WTC11 (cell line): ENCODE results near the gene KARS1. TPM values are rescaled to one million over a fixed set of nuclear protein-coding genes. Genes with fewer than 3 reads are reported as not detected.

ENCODE experiments used
- ATAC-seq: fragments of 200-7000 bp; cut with Tn5 transposase; 2 replicates; pipeline ENCODE4 v1.10.0; 2021; ENCODE audit warnings: mild to moderate bottlenecking, moderate library complexity
- CTCF ChIA-PET: fragments of 300-600 bp; sonication (Branson Sonifier 250); formaldehyde crosslinking; loops from one replicate; lab custom pipeline; 2021; ENCODE audit warnings: antibody characterized with exemption; lab: Charles Lee
- POLR2A ChIA-PET: fragments of 350-600 bp; sonication (Branson Sonifier 250); formaldehyde crosslinking; loops from one replicate; lab custom pipeline; 2021; ENCODE audit warnings: antibody characterized with exemption; lab: Charles Lee
- DNase-seq: peaks from one replicate; pipeline ENCODE4 v3.0.0; 2021; ENCODE audit warnings: low spot score
- H3K27ac Mint-ChIP-seq: 2 replicates; pipeline ENCODE4 v1.8.0; 2021; ENCODE audit warnings: mixed read lengths
- H3K27me3 Mint-ChIP-seq: 2 replicates; pipeline ENCODE4 v1.8.0; 2021; ENCODE audit warnings: low read depth, mild to moderate bottlenecking, moderate library complexity, mixed read lengths
- H3K36me3 Mint-ChIP-seq: 2 replicates; pipeline ENCODE4 v1.8.0; 2021; ENCODE audit warnings: mixed read lengths
- H3K4me1 Mint-ChIP-seq: 2 replicates; pipeline ENCODE4 v1.8.0; 2022; ENCODE audit warnings: mixed read lengths
- H3K4me3 Mint-ChIP-seq: 2 replicates; pipeline ENCODE4 v1.8.0; 2021; ENCODE audit warnings: mild to moderate bottlenecking, moderate library complexity, mixed read lengths
- H3K9me3 Mint-ChIP-seq: 2 replicates; pipeline ENCODE4 v1.8.0; 2021; ENCODE audit warnings: mixed read lengths
- ETV6 ChIP-seq: sonication (generic); formaldehyde crosslinking; IDR thresholded peaks from 2 replicates; pipeline ENCODE4 v1.8.1; 2022; ENCODE audit warnings: mild to moderate bottlenecking, missing genetic modification reagents
- FOXK1 ChIP-seq: sonication (generic); formaldehyde crosslinking; IDR thresholded peaks from 2 replicates; pipeline ENCODE4 v1.8.0; 2022; ENCODE audit warnings: mild to moderate bottlenecking, moderate library complexity, missing genetic modification reagents
- FOXP1 ChIP-seq: sonication (generic); formaldehyde crosslinking; IDR thresholded peaks from 2 replicates; pipeline ENCODE4 v1.8.0; 2022; ENCODE audit warnings: missing genetic modification reagents, mild to moderate bottlenecking, moderate library complexity, borderline replicate concordance
- GABPB1 ChIP-seq: sonication (generic); formaldehyde crosslinking; IDR thresholded peaks from 2 replicates; pipeline ENCODE4 v1.8.1; 2023; ENCODE audit warnings: mild to moderate bottlenecking, missing genetic modification reagents
- GTF2I ChIP-seq: fragments of 250-450 bp; sonication (Bioruptor Pico); conservative IDR thresholded peaks from 2 replicates; pipeline ENCODE4 v1.4.0; 2021; ENCODE audit warnings: mild to moderate bottlenecking
- IRF2 ChIP-seq: sonication (generic); formaldehyde crosslinking; IDR thresholded peaks from 2 replicates; pipeline ENCODE4 v1.8.0; 2022; ENCODE audit warnings: low read depth, missing genetic modification reagents, borderline replicate concordance
- JAZF1 ChIP-seq: fragments of 250-450 bp; sonication (Bioruptor Pico); IDR thresholded peaks from 2 replicates; pipeline ENCODE4 v1.9.0; 2021; ENCODE audit warnings: moderate library complexity, mild to moderate bottlenecking, inconsistent platforms
- JUN ChIP-seq: sonication (generic); formaldehyde crosslinking; IDR thresholded peaks from 2 replicates; pipeline ENCODE4 v1.8.0; 2023; ENCODE audit warnings: mild to moderate bottlenecking, missing genetic modification reagents
- KAT7 ChIP-seq: sonication (generic); formaldehyde crosslinking; IDR thresholded peaks from 2 replicates; pipeline ENCODE4 v1.8.1; 2023; ENCODE audit warnings: missing genetic modification reagents, mild to moderate bottlenecking, borderline replicate concordance
- NR2C2 ChIP-seq: sonication (generic); formaldehyde crosslinking; IDR thresholded peaks from 2 replicates; pipeline ENCODE4 v1.8.0; 2022; ENCODE audit warnings: mild to moderate bottlenecking, missing genetic modification reagents
- RORB ChIP-seq: fragments of 250-450 bp; sonication (Bioruptor Pico); IDR thresholded peaks from 2 replicates; pipeline ENCODE4 v1.9.0; 2021; ENCODE audit warnings: mild to moderate bottlenecking
- SMAD3 ChIP-seq: sonication (generic); formaldehyde crosslinking; IDR thresholded peaks from 2 replicates; pipeline ENCODE4 v1.8.0; 2022; ENCODE audit warnings: missing genetic modification reagents, mild to moderate bottlenecking, borderline replicate concordance
- TCF7 ChIP-seq: sonication (generic); formaldehyde crosslinking; IDR thresholded peaks from 2 replicates; pipeline ENCODE4 v1.8.0; 2022; ENCODE audit warnings: mild to moderate bottlenecking, low read depth, missing genetic modification reagents, moderate library complexity
- TEAD4 ChIP-seq: sonication (generic); formaldehyde crosslinking; IDR thresholded peaks from 2 replicates; pipeline ENCODE4 v1.8.0; 2022; ENCODE audit warnings: mild to moderate bottlenecking, missing genetic modification reagents
- TP53 ChIP-seq: sonication (generic); formaldehyde crosslinking; IDR thresholded peaks from 2 replicates; pipeline ENCODE4 v1.8.1; 2023; ENCODE audit warnings: mild to moderate bottlenecking, missing genetic modification reagents
- ZBTB21 ChIP-seq: sonication (generic); formaldehyde crosslinking; IDR thresholded peaks from 2 replicates; pipeline ENCODE4 v1.8.1; 2023; ENCODE audit warnings: mild to moderate bottlenecking, missing genetic modification reagents, borderline replicate concordance
- ZNF396 ChIP-seq: fragments of 250-450 bp; sonication (Bioruptor Pico); IDR thresholded peaks from 2 replicates; pipeline ENCODE4 v1.8.0; 2021; ENCODE audit warnings: mild to moderate bottlenecking, moderate library complexity, borderline replicate concordance
- total RNA-seq: library from RNA; stranded (reverse); gene quantifications from 3 replicates; pipeline ENCODE4 v1.2.3, GENCODE V29; 2021
- TF ChIP-seq, protein P1 (sequence below): sonication (generic); formaldehyde crosslinking; IDR thresholded peaks from 2 replicates; pipeline ENCODE4 v1.8.1; 2023; ENCODE audit warnings: mild to moderate bottlenecking, missing genetic modification reagents
- TF ChIP-seq, protein P2 (sequence below): sonication (generic); formaldehyde crosslinking; IDR thresholded peaks from 2 replicates; pipeline ENCODE4 v1.8.0; 2022; ENCODE audit warnings: mild to moderate bottlenecking, missing genetic modification reagents
- TF ChIP-seq, protein P3 (sequence below): sonication (generic); formaldehyde crosslinking; IDR thresholded peaks from 2 replicates; pipeline ENCODE4 v1.8.1; 2022; ENCODE audit warnings: mild to moderate bottlenecking, missing genetic modification reagents, moderate library complexity, borderline replicate concordance
- TF ChIP-seq, protein P4 (sequence below): sonication (generic); formaldehyde crosslinking; IDR thresholded peaks from 2 replicates; pipeline ENCODE4 v1.8.1; 2023; ENCODE audit warnings: mild to moderate bottlenecking, missing genetic modification reagents, borderline replicate concordance
- TF ChIP-seq, protein P5 (sequence below): fragments of 250-450 bp; sonication (Bioruptor Pico); IDR thresholded peaks from 2 replicates; pipeline ENCODE4 v1.9.0; 2021; ENCODE audit warnings: moderate library complexity, mild to moderate bottlenecking, inconsistent platforms, borderline replicate concordance
- TF ChIP-seq, protein P6 (sequence below): sonication (generic); formaldehyde crosslinking; IDR thresholded peaks from 2 replicates; pipeline ENCODE4 v1.8.1; 2022; ENCODE audit warnings: low read depth, missing genetic modification reagents, borderline replicate concordance
- TF ChIP-seq, protein P7 (sequence below): sonication (generic); formaldehyde crosslinking; IDR thresholded peaks from 2 replicates; pipeline ENCODE4 v1.8.0; 2022; ENCODE audit warnings: mild to moderate bottlenecking, missing genetic modification reagents

KARS1 gene
- total RNA-seq, 1 experiment from 2014 or later: 199 TPM

DNA sequence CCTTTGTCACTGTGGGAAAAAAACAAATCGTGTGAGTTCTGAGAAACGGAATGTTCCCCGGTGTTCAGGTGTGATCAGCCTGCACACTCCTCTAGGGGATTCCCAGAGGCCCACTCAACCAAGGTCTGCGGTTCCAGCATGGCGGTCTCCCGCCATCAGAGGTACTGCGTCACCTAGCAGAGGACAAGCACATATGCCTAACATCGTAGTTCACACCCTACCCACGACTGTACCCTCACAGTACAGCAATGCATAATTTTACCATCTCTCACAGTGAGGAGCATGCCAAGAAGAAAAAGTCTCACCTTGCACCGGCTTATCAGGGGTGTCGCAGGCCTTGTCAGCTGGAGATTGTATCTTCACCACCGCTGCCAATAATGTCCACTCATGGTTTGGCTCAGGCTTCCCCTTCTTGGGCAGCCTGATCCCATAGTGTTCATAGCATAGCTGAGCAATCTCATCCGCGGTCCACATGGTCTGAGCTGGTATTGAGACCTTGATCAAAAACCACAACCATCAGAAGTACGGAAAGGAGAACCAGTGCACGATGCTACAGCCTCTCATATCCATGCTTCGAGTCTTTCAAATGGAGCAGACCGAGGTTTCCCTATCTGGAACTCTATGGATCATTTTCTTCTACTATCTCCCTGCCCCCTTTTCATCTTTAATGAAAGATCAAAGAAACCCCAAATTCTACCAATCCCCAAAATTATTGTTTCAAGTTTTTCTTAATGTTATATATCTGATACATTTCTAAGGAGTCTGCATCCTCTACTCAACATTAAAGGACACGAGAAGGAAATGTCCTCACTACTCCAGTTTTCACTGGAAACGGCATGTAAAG, 26.9 kb downstream of the KARS1 start:
- Mint-ChIP-seq H3K9me3 (no peaks in the 10 kb centered on the region), H3K36me3 (peaks cover 37% of the 10 kb centered on the region), H3K4me1 (peaks cover 15% of the 10 kb centered on the region), H3K4me3 (no peak overlapping the region), H3K27me3 (no peaks in the 10 kb centered on the region), H3K27ac (peak overlapping the region; percentile 44; the same call in 1 of the 2 replicates)
- DNase-seq (no peak), ATAC-seq (no peak)
- POLR2A ChIA-PET: no interaction called here
- TF ChIP-seq, protein P1, sequence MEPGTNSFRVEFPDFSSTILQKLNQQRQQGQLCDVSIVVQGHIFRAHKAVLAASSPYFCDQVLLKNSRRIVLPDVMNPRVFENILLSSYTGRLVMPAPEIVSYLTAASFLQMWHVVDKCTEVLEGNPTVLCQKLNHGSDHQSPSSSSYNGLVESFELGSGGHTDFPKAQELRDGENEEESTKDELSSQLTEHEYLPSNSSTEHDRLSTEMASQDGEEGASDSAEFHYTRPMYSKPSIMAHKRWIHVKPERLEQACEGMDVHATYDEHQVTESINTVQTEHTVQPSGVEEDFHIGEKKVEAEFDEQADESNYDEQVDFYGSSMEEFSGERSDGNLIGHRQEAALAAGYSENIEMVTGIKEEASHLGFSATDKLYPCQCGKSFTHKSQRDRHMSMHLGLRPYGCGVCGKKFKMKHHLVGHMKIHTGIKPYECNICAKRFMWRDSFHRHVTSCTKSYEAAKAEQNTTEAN: no peak
- TF ChIP-seq, protein P2, sequence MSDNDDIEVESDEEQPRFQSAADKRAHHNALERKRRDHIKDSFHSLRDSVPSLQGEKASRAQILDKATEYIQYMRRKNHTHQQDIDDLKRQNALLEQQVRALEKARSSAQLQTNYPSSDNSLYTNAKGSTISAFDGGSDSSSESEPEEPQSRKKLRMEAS (CRISPR knock-in tag): no peak
- TF ChIP-seq TCF7 (CRISPR knock-in tag) (no peak), JAZF1 (CRISPR knock-in tag) (no peak), RORB (CRISPR knock-in tag) (no peak), ZBTB21 (CRISPR knock-in tag) (no peak), KAT7 (CRISPR knock-in tag) (no peak), IRF2 (CRISPR knock-in tag) (no peak), TP53 (CRISPR knock-in tag) (no peak)
- CTCF ChIA-PET: interaction anchor here (1.0 to 1.7 kb wide), 11 partner anchors 8 to 155 kb away, joined by 3 to 10 read pairs (median 4); partner anchors contain the start of genes CHST6 and TMEM231

DNA sequence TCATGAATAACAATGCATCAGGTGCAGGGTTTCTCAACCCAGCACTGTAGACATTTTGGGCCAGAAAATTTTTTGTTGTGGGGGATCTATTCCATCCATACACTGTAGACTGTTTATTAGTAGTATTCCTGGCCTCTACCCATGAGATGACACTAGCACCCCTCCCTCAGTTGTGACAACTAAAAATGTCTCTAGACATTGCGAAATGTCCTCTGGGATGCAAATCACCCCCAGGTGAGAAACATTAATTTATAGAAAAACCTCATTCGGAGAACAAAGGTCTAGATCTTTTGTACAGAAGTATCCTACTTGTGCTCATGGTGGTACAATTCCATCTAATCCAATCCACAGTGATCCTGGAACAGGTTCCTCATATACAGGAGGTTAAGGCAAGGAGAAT, 28.7 kb downstream of the KARS1 start:
- Mint-ChIP-seq H3K36me3 (peaks cover 51% of the 10 kb centered on the region), H3K27me3 (no peaks in the 10 kb centered on the region), H3K9me3 (no peaks in the 10 kb centered on the region), H3K4me3 (no peak overlapping the region), H3K27ac (no peak overlapping the region), H3K4me1 (peaks cover 15% of the 10 kb centered on the region)
- ATAC-seq (no peak), DNase-seq (no peak)
- POLR2A ChIA-PET: no interaction called here
- CTCF ChIA-PET: interaction anchor here (0.7 kb wide), 1 partner anchor 102 kb away, joined by 3 read pairs; no protein-coding TSS in a partner anchor
- TF ChIP-seq, protein P3, sequence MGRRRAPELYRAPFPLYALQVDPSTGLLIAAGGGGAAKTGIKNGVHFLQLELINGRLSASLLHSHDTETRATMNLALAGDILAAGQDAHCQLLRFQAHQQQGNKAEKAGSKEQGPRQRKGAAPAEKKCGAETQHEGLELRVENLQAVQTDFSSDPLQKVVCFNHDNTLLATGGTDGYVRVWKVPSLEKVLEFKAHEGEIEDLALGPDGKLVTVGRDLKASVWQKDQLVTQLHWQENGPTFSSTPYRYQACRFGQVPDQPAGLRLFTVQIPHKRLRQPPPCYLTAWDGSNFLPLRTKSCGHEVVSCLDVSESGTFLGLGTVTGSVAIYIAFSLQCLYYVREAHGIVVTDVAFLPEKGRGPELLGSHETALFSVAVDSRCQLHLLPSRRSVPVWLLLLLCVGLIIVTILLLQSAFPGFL (CRISPR knock-in tag): no peak
- TF ChIP-seq, protein P4, sequence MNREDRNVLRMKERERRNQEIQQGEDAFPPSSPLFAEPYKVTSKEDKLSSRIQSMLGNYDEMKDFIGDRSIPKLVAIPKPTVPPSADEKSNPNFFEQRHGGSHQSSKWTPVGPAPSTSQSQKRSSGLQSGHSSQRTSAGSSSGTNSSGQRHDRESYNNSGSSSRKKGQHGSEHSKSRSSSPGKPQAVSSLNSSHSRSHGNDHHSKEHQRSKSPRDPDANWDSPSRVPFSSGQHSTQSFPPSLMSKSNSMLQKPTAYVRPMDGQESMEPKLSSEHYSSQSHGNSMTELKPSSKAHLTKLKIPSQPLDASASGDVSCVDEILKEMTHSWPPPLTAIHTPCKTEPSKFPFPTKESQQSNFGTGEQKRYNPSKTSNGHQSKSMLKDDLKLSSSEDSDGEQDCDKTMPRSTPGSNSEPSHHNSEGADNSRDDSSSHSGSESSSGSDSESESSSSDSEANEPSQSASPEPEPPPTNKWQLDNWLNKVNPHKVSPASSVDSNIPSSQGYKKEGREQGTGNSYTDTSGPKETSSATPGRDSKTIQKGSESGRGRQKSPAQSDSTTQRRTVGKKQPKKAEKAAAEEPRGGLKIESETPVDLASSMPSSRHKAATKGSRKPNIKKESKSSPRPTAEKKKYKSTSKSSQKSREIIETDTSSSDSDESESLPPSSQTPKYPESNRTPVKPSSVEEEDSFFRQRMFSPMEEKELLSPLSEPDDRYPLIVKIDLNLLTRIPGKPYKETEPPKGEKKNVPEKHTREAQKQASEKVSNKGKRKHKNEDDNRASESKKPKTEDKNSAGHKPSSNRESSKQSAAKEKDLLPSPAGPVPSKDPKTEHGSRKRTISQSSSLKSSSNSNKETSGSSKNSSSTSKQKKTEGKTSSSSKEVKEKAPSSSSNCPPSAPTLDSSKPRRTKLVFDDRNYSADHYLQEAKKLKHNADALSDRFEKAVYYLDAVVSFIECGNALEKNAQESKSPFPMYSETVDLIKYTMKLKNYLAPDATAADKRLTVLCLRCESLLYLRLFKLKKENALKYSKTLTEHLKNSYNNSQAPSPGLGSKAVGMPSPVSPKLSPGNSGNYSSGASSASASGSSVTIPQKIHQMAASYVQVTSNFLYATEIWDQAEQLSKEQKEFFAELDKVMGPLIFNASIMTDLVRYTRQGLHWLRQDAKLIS: no peak
- TF ChIP-seq ZNF396 (CRISPR knock-in tag) (no peak), GABPB1 (CRISPR knock-in tag) (no peak), NR2C2 (no peak), TEAD4 (CRISPR knock-in tag) (no peak), FOXK1 (CRISPR knock-in tag) (no peak), JUN (CRISPR knock-in tag) (no peak), ETV6 (CRISPR knock-in tag) (no peak), FOXP1 (CRISPR knock-in tag) (no peak), SMAD3 (no peak), GTF2I (CRISPR knock-in tag) (no peak)
- TF ChIP-seq, protein P5, sequence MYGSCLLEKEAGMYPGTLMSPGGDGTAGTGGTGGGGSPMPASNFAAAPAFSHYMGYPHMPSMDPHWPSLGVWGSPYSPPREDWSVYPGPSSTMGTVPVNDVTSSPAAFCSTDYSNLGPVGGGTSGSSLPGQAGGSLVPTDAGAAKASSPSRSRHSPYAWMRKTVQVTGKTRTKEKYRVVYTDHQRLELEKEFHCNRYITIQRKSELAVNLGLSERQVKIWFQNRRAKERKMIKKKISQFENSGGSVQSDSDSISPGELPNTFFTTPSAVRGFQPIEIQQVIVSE (CRISPR knock-in tag): no peak
- TF ChIP-seq, protein P6, sequence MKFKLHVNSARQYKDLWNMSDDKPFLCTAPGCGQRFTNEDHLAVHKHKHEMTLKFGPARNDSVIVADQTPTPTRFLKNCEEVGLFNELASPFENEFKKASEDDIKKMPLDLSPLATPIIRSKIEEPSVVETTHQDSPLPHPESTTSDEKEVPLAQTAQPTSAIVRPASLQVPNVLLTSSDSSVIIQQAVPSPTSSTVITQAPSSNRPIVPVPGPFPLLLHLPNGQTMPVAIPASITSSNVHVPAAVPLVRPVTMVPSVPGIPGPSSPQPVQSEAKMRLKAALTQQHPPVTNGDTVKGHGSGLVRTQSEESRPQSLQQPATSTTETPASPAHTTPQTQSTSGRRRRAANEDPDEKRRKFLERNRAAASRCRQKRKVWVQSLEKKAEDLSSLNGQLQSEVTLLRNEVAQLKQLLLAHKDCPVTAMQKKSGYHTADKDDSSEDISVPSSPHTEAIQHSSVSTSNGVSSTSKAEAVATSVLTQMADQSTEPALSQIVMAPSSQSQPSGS: no peak
- TF ChIP-seq, protein P7, sequence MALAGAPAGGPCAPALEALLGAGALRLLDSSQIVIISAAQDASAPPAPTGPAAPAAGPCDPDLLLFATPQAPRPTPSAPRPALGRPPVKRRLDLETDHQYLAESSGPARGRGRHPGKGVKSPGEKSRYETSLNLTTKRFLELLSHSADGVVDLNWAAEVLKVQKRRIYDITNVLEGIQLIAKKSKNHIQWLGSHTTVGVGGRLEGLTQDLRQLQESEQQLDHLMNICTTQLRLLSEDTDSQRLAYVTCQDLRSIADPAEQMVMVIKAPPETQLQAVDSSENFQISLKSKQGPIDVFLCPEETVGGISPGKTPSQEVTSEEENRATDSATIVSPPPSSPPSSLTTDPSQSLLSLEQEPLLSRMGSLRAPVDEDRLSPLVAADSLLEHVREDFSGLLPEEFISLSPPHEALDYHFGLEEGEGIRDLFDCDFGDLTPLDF: no peak
